DLD1 (cell line): ENCODE measurements around the gene CLIC6.

Experiments
- in situ Hi-C: cut with HindIII; loops from 2 replicates; pipeline ENCODE4 v1.10.0; 2017; ENCODE audit warnings: low sequenced_read_pairs

Gene CLIC6

GRCh38 chr21:34762786-34763185 is 94.0 kb downstream of the CLIC6 start:
- in situ Hi-C loops, result no loop called here

- in situ Hi-C loops, result no loop called here
Measured at GRCh38 chr21:34764715-34765284, 96.0 kb downstream of the CLIC6 start.

GRCh38 chr21:34765619-34766018 is 96.8 kb downstream of the CLIC6 start:
- in situ Hi-C loops, result no loop called here

- in situ Hi-C loops, result no loop called here
Measured at GRCh38 chr21:34766862-34767261, 98.1 kb downstream of the CLIC6 start.
